ENCODE data around the gene PHIP.

The PHIP gene

DNA sequence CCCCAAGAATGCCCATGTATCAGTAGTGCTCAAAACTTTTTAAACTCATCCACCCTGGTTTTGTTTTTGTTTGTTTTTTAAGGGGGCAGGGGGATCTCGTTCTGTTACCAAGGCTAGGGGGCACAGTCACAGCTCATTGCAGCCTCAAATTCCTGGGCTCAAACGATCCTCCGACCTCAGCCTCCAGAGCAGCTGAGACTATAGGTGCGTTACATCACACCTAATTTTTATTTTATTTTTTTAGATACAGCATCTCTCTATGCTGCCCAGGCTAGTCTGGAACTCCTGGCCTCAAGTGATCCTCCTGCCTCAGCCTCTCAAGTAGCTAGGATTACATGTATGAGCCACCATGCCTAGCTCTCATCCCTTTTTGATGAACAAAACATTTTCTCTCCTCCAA is 11.2 kb downstream of the PHIP start:
- no peak for DNase-seq

DNA sequence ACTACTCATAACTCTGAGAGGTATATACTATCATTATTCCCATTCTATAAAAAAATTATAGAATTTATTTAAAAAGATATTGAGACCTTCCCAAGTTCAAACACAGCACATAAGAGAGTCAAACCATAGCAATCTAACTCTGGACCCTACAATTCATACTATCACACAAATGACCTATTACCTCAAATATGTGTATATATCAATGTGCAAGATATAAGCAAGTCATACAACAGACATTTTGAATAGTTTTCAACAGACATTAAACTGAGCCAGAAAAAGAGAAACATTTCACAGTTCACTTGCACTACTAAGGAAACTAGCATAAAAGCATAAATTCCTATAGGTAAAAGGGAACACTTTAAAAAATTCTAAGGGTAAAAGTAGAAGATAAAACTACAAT is 11.7 kb downstream of the PHIP start:
- DNase-seq, result no peak

DNA sequence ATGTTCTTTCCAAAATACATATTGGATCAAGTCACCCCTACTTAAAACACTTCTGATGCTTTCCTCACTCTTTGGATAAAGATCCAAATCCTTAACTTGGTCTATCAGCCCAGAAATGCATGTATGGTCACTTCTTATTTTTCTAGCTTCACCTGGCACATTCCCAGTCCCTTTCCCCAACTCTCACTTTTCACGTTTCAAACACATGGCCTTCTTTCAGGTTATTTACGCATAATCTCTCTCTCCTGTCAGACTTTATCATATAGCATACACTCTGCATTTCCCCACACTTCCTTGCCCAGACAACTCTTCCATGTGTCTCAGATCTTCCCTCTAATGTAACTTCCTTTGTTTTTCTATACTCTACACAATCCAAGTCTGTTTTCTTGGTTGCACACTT is 12.8 kb downstream of the PHIP start:
- no peak for DNase-seq

DNA sequence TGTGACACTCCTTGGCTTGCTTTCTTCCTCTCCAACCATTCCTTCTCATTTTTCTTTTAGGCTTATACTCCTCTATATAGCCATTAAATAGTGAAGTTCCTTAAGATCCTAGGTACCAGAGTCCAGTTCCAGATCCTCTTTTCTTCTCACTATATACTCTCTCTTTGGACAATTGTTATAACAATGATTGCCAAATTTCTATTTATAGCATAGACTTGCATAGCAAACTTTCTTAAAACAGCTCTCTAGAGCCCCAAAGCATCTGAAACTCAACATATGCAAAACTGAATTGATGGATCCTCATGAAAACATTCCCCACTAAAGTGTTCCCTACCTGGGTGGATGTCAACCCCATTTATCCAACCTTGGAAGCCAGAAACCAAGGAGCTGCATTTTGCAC is 13.4 kb downstream of the PHIP start:
- DNase-seq, result no peak

DNA sequence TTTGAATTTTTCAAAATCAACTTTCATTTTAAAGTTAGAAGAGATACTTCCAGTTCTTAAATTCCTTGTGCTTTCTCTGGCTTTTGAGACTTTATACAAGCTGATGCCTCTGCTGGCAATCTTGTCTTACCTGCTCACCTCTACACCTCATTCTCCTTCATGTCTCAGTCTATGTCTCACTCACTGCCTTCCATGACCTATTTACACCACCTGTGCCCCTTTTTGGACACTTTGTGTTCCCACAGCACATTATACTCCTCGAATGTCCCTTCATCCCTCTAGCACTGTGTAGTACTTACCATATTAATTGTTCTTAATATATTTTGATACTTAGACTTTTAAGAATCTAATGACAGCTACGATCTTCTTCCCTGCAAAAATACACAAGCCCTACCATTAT is 15.3 kb downstream of the PHIP start:
- DNase-seq, result no peak

DNA sequence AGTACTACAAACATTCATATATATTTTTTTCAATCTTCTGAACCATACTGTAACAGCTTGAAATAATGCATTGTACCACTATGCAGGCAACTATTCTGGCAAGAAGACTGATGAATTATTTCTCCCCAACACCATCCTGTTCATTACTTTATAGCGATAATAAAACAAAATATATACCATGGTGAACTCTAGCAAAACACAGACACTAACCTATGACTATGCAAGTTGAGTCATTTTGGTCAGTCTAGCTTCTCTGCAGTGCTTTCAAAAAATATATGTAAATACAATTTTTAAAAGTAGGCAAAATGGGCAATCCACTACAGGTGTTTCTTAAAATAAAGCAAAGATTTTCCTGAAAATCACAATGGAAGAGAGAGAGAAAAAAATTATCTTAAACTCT is 20.3 kb downstream of the PHIP start:
- DNase-seq, result no peak

DNA sequence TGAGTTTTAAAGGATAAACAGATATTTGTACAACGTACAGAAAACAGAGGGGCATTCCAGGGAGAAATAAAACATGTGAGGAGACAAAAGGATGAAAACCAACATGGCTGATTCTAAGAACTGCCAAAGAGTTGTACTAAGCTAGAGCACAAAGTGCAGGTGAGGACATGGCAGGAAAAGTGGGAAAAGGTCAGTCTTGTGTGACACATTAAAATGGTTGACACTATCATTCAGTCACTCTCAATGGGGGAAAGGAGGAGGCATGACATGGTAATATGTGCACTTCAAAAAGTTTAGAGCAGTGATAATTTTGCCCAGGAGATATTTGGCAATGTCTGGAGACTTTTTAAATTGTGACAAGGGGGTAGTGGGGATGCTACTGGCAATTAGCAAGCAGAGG is 21.8 kb downstream of the PHIP start:
- DNase-seq, result no peak

DNA sequence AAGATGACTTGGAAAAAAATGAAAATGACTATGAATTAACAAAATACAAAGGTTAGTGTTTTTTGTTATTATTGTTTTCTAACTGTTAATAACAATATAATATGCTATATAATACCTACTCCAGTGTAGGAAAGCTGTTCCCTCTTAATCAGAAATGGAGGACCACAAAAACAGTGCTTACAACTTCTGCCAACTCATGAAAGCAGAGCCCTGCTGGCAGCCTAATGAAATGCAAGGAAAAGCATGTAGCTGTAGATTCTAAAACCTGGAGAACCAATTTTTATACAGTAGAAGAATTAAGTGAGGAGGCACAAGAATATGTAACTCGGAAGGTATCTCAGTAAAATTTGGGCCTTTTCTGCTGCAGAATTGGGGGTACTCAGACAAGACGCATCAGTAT is 29.4 kb downstream of the PHIP start:
- no peak for DNase-seq

DNA sequence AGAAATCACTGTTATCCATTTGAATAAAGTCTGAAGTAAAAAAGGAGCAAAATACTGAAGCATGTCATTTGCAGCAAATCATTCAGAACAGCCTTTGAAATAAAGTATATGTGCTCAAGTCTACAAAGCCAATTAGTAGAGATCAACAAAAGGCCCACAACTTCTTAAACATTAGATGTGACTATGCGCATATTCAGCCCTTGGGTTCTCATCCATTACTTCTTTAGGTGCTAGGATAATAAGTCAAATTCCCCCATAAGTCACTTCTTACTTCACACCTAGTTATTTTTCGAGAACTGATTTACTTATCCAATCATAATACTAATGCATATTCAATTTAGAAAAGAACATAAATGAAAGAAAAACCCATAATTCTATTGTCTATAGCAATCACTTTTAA is 31.0 kb downstream of the PHIP start:
- no peak for DNase-seq

DNA sequence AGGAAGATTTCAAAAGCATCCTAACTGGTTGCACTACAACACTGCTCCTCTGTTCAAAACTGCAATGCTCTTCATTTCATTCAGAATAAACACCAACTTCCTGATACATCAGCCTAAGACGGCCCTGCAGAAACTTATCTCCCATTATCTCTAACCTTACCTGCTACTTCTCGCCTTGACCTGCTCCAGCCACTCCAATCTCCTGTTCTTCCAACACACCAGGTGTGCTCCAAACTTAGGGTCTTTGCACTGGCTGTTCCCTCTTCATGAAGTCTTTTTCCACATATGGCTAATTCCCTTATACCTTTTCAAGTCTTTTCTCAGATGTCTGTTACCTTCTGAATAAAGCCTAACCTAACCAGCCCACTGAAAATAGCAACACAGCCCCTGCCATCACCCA is 32.1 kb downstream of the PHIP start:
- no peak for DNase-seq

DNA sequence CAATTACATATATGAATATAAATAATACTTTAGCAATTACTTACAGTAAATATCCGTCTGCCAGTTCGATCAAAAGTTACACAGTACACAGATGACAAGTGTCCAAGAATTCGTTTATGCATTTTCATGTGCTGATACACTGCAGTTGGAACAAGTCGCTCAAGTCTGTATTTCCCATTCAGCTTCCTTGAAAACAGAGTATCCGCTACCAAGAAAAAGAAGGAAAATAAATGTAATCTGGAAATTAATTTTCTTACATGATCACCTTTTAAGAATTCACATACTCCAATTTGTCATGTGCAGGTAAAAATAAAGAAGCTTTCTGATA is 35.3 kb downstream of the PHIP start:
- no peak for DNase-seq

DNA sequence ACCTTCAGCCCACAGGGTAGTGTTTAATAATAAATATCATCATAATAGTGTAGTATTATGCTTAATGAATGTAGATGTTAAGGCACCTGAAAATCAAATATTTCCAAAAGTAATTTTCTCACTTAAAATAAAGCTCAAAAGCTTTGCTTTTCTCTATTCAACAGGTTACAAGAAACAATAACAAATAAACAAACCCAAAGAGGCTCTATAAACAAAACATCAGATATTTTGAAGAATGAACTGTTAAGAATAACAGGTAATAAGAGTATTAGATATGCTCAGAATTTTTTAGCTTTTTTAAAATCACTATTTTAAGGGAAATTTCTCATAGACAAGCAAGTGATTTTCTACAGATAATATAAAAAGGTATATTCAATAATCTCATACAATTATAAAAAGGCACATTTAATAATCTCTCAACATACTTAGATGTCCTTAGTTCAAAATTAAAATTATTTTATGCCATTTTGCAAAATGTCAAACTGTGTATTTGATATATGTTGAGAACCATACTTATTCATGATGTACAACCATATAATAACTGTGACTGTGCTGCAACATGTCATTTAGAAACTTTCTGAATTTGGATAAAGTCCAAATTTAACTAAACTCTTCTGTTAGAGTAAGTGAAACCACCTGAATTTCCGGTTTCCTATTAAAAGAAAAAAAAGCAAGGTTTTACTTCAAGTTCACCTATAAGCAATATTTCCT is 35.8 kb downstream of the PHIP start:
- no peak for DNase-seq

DNA sequence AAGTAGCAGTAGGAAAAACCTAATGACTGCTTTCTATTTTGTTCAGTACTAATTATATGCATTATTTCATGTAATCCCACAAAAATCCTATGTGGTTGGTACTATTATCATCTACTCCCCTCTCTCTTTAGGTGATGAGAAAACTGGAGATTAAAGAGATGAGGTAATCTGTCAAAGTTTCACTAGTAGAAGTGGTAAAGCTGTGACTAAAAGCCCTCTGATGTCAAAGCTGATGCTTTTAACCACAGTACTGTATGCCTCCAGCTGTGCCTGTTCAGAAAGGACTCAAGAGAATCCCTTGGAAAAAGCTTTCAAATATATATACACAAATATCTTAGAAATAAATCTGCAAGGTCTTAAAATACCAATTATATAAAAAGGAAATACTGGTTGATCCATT is 38.0 kb downstream of the PHIP start:
- DNase-seq, result no peak

DNA sequence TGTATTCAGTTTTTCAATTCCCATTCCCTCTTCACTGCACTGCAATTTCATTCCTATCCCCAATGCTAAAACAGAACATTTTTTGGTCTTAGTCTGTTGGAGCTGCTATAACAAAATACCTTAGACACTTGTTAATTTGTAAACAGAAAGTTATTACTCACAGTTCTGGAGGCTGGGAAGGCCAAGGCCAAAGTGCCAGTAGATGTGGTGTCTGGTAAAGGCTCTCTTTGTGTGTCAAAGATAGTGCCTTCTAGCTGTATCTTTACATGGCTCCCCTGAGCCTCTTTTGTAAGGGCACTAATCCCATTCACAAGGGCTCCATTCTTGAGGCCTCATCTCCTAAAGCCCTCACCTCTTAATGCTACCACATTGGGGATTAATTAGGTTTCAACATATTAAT is 40.0 kb downstream of the PHIP start:
- no peak for DNase-seq

DNA sequence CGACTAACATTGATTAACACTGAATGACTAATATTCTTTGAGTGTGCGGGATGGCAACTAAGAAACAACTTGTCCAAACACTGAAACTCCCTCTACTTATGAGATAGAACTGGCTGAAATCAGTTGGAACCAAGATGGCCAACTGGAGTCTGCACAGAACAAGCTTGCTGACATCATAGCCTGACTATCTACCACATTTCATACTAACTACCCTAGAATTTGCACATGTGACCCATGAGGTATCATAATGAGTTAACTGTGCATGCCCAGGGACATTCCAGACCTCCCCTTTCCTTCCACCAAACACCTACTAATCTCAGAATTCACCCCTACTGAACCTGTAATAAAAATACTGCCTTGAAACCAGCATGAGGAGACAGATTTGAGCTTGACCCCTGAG is 43.2 kb downstream of the PHIP start:
- DNase-seq, result no peak

DNA sequence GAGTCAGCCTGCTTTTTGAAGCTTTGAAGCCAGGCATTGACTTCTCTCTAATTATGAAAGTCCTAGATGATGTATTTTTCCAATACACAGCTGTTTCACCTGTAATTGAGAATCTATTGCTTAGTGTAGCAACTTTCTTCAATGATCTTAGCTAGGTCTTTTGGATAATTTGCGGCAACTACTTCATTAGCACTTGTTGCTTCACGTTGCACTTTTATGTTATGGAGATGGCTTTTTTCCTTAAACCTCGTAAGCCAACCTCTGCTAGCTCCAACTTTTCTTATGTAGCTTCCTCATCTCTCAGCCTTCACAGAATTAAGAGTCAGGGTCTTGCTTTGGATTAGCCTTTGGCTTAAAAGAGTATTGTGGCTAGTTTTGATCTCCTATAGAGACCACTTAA is 44.8 kb downstream of the PHIP start:
- no peak for DNase-seq

DNA sequence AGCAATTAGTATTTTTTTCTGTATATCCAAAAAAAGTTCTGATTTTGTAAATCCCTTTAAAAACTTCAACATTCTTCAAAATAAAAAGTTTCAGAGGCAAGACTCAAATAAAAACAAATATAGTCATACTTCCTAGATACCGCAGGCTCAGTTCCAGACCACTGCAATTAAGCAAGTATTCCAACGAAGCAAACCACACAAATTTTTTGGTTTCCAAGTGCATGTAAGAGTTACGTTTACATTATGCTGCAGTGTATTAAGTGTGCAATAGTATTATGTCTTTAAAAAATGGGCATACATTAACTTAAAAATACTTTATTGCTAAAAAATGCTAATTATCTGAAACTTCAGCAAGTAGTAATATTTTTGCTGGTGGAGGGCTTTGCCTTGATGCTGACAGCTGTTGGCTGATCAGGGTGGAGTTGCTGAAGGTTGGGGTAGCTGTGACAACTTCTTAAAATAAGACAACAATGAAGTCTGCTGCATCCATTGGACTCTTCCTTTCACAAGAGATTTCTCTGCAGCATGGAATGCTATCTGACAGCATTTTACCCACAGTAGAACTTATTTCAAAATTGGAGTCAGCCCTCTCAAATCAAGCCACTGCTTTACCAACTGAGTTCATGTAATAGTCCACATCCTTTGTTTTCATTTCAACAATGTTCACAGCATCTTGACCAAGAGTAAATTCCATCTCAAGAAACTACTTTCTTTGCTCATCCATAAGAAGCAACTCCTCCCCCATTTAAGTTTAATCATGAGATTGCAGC is 46.0 kb downstream of the PHIP start:
- no peak for DNase-seq

DNA sequence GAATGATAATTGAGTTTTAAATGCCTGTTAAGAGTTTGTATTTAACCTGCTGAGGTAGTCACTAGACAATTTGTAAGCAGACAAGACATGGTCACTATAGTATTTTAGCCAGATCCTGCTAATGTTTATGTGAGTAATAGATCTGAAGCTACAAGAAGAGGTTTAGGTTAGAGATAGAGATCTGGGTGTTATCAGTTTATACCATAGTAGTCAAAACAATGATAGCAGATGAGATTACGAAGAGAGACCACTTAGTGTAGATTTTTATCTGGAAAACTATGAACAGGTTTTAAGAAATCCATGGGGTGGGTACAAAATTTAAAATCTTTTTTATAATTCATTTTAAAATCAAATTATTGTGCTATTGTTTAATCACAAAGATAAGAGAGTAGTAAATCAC is 47.5 kb downstream of the PHIP start:
- DNase-seq, result no peak

DNA sequence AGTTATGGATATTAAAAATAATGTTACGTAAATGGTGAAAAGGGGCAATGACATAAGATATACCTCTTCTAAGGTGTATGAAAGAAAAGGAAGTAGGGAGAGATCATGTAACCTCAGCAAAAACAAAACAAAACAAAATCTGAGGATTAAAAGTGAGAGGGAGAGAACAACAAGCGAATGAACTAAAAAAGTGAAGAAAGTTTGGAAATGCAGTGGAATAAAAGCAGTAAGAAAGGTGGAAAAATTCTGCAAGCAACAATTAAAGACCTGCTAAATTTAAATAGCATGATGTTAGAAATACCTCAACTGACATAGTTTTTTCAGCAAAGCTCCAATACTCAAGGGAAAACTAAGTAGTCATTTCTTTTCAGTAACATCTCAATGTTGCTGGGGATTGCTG is 48.0 kb downstream of the PHIP start:
- no peak for DNase-seq

DNA sequence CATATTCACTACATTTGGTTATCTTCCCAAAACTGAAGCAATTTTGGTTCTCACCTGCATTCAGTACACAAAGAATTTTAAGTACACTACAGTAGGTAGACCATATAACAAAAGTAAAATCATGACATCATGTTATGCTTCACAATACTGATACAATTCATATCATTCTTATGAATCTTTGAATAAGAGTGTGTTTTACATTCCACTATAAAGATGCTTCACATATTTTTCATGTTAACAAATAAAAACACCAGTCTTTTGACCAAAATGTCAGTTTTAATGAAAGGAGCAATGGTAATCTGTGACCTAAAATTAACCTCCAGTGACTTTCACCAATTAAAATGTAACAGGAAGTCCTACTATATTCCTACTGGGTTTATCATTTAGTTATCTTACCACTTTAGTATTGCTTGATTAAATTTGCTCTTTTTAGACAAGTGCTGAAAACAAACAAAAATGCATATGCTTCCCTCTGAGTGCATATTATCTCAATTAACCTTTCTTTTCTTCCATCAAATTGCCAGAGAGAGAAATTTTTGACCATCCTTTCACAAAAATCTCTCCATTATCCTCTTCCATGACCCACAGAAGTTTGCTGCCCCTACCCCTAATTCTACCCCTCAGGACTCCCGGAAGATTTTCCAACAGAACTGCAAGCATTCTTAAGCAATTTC is 49.3 kb downstream of the PHIP start:
- no peak for DNase-seq

DNA sequence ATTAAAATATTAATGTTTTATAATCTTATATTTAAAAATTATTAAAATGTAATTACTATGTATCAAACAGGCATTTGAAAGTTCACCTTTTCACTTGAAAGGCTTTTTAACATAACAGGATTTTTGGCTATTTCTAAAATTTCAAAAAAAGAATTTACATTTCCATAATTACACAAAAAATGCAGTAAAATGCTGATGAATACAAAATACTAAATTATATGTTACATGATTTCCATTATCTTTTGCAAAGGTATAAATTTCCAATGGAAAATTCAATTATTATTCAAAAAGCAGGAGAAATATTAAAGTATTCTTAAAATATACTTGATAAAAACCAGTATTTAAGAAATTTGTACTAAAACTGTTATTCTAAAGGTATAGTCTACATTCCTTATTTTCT is 66.1 kb downstream of the PHIP start:
- DNase-seq, result no peak

DNA sequence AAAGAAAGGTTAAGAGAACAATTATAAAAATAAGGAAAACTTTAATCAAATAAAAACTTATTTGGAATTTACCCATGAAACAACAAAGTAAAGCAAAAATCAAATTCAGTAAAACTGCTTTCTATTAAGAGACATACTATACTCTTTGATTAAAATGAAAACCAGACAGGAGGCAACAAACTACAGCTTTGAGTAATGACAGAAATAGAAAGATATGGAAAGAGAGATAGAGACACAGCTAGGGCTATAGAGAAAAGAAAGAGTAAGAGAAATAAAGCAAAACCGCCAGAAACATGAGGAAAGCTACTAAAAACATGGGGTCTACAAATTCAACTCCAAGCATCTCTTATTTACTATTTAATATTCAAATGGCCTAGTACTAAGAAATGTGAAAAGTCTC is 67.6 kb downstream of the PHIP start:
- no peak for DNase-seq

DNA sequence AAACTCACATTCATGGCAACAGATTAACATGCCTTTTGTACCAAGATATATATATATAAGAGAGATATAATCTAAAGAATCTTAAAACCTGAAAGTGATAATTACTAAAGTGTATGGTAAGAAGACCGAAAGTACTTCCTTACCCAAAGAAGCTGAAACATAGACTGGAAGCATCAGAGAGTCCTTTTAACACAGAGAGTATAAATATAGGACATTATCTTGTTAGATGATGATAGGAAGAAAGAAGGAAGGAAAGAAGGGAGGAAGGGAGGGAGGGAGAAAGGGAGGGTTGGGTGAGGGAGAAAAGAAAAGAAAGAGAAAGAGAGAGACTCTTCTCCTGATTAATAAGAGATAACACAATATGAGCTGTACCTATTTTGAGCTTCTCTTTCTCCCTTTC is 68.2 kb downstream of the PHIP start:
- no peak for DNase-seq

DNA sequence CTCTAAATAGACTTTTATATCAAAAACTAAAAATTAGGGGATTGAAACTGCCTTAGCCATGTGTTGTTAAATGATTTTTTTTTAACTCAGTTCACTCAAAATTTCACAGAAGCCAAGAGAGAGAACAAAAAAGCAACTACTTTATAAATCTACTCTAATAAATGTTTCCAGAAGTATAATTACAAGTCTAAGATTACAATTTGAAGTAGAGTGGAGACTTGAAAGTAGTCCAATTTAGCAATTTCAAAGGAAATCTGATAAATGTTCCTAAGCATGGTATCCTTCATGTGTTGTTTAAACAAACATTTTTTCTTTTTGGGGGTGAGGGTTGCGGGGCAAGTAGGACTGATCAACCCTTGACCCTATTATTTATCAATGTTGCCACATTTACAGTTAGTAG is 72.6 kb downstream of the PHIP start:
- DNase-seq, result no peak

DNA sequence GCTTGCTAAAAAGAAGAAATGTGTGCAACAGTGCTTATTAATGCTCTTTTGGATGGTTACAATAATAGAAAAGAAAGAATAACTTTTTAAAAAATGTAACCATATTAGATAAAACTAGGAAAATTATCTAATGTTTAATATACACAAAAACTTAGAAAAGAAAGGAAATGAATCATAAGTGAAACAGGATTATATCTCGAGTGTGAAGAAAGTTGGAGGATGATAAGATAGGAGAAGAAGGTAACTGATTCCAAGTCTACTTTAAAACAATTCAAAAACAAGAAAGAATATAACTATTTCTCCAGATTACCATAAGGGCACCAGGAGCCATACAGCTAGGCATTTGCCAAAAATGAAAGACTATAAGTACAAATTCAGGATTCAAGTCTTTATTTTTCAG is 73.0 kb downstream of the PHIP start:
- no peak for DNase-seq

Data from activated gamma-delta T cell treated with Interleukin-2 at 50 U/mL for 16 hours (primary cell).